GM18858 (cell line): ENCODE results near the gene SOX6.
A peak's percentile ranks its signal among the peaks of the same experiment; 100 is the strongest.

Experiments
- ATAC-seq: cut with Tn5 transposase; IDR thresholded peaks from one replicate; pipeline ENCODE4 v1.9.1; 2021; ENCODE audit not compliant: unreplicated experiment

Gene SOX6

DNA sequence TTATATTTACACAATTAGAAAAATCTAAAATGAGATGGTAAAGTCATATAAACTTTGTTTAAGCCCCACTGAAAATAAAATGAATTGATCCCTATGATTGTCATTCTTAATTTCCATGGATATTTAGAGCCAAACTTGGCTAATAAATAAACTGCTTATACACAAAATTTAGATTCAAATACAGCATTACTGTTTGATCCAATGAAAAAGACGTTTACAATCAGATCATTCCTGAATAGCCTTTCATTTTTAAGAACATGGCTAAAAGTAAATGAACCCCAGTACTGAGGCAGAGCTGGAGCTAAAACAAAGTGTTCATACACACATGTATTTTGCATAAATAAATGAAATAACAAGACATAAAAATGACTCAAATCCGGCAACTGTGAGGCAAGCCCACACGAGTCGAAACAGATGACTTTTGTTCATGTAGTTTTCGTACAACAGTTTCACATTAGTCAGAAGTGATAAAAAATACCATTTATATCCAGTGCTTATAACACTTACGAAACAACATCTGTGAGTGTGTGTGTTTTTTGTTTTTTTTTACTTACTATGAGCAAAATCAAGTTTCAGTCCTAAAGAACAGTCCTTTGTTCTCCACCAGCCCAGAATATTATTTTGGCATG, 386.5 kb downstream of the SOX6 start:
- ATAC-seq: peak; percentile 74

DNA sequence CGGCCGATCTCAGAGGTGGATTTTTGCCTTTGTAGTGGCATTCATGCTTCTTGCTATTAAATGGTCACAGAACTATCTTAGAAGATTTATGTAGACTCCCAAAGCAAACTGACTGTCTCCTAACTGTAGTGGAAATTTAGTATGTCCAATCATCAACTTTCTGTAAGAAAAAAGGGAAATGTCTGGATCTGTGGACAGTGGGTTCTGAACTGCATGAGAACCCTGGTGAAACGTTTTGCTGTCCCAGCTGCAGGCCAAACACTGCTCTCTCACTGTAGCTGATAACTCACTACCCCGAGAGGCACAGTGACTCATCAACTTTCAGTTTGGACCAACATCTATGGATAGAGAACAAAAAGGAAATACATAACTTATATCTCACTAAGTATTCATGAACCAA, 387.1 kb downstream of the SOX6 start:
- ATAC-seq: peak; percentile 59

GRCh38 chr11:15968461-15969130, 387.8 kb downstream of the SOX6 start:
- ATAC-seq: no peak

DNA sequence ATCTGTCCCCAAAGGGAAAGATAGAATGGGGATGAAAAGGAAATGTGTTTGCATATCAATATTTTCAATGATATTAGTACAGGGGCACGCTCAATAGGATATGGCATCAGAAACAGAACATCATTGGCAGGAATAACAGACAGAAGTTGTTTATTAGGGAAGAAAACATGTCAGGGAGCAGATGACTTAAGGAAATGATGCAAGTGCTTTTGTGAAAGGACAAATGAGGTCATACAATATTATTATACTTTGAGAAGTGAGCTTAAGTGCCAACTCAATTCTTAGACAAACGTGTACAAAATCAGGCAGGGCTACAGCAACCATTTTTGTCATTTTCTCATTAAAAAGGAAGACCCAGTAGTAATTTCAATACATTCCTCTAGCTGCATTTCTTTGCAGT, 388.4 kb downstream of the SOX6 start:
- no peak for ATAC-seq

DNA sequence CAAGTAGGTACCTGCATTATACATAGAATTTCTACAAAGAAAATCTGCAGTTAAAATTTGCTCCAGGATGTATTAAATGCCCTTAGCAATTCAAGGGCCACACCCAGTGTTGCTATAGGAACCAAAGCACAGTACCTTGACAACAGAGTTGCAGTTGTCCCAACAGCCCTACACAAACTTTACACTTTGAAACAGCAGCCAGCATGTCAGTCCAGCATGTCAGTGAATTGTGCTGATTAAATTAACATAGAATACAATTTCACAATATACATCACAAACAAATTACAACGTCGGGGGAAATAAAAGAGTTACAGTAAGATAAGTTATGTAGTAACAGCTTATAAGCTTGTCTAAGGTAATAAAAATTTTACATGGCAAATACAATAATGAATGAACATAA, 389.2 kb downstream of the SOX6 start:
- ATAC-seq: no peak

- no peak for ATAC-seq
Observed at GRCh38 chr11:15965562-15966250, 390.6 kb downstream of the SOX6 start.

- no peak for ATAC-seq
Observed at GRCh38 chr11:15963266-15963665, 393.1 kb downstream of the SOX6 start.

- ATAC-seq: no peak
Observed at GRCh38 chr11:15958910-15959309, 397.4 kb downstream of the SOX6 start.

DNA sequence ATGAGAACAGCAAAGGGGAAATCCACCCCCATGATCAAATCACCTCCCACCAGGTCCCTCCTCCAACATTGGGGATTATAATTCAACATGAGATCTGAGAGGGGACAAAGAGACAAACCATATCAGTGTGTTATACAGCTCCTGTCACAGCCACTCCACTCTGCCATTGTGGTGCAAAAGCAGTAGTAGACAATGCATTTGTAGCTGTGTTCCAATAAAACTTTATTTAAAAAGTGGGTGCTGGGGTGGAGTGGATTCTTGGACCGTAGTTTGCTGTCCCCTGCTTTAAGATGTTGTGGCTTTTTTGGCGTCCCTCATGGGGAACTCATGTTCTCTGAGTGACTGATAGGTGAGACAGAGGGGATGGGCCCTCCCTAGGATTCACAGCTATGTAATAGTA, 399.1 kb downstream of the SOX6 start:
- no peak for ATAC-seq

DNA sequence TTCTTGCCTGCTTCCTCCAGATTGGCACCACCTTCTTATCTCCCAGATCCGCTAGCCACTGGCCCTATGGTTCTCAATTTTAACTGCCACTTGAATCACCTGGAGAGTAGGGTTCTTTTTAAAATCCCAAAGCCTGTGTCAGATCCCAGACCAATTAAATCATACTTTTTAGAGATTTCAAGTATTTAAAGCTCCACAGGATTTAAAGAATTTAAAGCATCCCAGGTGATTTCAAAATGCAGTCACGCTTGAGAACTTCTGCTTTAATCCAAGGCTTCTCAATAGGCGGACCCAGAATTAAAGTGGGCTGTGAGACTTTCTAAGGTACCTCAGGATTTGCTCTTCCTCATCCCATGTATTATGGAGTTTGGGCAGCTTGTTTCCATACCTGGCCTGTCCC, 400.0 kb downstream of the SOX6 start:
- ATAC-seq: no peak

DNA sequence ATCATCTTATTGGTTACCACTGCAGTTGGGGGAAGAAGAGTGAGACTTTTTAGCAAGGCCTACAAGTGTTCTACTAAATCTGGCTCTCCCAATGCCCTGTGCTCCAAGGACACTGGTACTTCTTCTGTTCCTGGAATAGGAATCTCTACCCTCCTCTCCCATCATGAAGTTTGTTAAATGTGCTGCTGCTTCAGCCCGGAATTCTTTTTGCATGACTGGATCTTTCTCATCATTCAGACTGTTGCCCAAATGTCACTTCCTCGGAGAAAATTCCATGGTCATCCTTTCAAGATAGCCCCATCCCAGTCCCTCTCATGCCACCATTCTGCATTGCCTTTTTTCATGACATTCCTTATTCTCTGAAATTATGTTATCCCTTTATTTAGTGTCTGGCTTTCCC, 400.8 kb downstream of the SOX6 start:
- no peak for ATAC-seq

DNA sequence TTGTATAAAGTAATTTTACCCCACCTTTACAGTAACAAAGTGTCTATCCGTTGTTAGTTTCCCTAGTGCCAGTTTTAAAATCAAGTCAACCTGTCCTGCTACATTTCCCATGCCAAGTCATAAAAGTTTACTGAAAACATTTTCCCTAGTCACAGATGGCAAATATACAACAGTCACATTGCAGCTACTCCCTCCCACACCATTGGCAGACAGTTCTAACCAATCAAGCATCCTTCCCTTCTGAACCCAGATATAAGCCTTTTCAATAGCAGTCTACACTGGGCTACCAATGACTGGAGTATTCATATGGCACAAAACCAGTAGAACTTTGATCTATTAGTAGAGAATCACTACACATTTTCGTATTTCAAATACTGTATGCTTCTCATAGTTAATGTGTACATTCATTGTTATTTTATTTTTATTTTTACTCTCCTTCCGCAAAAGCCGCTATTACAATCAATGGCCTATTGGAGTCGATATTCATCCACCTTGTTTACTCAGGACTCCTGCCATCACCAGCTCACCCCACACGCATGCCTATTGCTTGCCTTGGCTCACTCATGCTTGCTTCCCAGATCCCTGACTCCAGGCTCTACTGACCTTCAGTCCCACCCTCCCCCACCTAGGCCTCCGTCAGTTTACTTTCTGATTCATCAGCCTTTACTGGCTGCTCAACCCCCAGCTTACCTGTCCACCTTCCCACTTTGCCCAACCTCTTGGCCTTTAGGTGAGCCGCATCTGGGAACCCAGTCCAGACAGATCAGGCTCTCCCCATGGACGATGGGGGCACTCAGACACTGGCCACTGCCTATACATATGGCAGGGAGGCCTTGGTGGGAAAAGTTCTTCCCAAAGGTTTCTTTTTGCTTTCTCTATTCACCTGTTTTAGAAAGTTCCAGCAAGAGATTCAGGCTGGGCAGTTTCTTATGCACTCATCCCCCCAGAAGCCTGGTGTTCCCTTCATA, 408.4 kb downstream of the SOX6 start:
- no peak for ATAC-seq

DNA sequence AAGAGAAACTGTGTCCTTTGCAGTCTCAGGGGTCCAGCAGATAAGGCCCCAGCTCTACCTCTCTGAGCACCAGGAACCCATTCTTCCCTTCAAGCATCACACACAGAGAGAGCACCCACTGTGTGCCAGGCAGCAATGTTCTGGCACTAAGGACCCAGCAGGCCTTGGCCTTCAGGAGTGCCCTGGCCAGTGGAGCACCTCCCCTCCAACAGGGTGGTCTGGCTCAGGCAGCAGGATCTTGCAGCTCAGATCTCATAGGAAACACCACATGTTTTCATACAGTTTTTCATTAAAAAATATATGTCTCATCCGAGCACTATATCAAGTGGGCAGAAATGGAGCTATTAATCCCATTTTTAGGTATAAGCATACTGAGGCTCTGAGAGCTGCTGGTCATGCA, 410.6 kb downstream of the SOX6 start:
- no peak for ATAC-seq

GRCh38 chr11:15944460-15944859, 411.9 kb downstream of the SOX6 start:
- ATAC-seq: no peak

DNA sequence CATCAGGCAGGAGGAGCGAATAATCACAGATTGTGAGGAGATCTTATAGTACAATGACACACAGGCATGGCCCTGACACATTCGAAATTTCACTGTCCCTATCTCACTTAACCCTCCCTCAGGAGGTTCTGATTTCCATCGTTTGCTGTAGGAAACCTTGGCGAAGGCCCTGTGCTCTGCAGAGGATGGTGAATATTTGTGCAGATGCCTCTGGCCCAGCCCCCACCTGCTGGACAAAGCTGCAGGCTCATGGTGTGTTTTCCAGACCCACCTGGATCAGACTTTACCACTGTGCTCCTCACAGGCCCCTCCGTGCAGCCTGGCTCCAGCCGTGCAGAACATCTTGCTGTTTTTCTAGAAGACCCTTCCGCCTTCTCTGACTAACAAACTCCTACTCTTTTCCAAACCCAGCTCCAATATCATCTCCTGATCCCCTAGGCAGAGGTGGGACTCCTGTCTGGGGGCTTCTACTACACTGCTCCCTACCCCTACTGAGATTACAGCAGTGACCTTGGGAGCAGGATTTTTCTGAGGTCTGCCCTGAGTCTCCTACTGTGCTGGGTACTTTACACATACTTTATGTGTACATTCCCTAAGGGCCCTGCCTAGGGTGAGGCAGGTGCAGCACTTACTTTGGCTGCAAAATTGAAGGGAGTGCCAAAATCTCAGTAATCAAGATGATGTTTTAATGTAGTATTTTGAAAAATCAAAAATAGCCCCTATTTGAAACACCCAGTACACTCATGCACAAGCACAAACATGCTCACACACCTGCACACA, 412.7 kb downstream of the SOX6 start:
- ATAC-seq: no peak

DNA sequence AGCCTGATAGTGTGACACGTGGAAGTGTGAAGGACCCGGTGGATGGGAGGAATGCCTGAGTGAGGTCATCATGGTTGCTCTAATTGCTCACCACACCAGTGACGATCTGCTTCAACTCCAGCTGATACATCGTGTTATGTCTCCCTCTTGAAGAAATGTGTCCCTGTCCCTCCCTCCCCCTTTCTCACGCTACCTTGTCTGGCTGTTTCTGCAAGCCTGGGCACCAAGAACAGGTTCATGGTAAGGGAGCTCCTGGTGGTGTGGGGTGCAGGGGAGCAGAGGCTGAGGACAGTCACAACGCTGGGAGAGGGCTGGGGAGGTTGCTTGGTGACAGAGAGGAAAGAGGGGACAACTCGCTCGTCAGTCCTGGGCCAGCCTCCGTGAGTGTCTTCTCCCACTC, 413.4 kb downstream of the SOX6 start:
- ATAC-seq: no peak

DNA sequence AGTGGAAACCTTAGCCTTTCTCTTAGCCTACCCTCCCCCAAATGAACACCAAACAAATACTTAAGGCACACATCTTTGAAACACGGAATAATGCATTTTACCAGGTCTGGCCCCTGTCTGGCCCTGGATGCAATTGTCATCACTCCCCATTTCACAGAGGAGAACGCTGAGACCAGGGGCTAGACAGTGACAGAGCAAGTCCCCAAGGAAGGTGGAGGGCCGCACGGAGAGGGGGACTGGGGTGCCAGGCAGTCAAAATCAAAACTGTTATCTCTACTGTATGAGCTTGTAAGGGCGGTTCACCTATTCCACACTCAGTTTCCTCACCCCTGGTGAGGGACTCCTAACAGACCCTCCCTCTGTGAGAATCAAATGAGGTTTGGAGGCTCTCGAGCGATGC, 414.2 kb downstream of the SOX6 start:
- no peak for ATAC-seq

- no peak for ATAC-seq
Observed at GRCh38 chr11:15941206-15941770, 415.1 kb downstream of the SOX6 start.

- ATAC-seq: no peak
Observed at GRCh38 chr11:15940462-15941205, 415.7 kb downstream of the SOX6 start.
